ENCODE measurements around the gene DDX3Y.

DDX3Y gene

GRCh38 chrY:12904618-12905516, at the start of gene DDX3Y:
Gene DDX3Y, plus strand, starts transcription at chrY:12904868. Its CDS starts 69 bp downstream, at chrY:12904937.
- DNase-seq (ENCODE audit: low read depth) = peak; percentile 62

DNA sequence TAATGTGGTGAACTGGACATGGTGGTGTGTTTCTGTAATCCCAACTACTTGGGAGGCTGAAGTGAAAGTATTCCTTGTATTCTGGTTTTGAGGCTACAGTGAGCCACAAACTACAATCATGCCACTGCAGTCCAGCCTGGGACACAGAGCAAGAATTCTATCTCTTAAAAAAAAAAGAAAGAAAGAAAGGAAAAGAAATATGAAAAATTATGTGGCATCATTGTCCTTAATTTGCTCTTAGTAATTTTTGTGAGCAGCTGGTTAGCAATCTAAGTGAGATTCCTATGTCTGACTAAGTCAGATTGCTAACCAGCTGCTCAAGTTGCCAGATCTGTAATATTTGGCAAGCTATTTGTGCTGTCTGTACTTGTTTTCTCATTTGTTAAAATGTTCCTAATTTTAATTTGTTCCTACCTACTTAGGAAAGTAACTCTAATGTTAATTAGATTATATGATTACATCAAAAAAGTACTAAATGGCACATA, 48.8 kb upstream of the DDX3Y start:
- DNase-seq (ENCODE audit: low read depth) = no peak

GRCh38 chrY:12867960-12868359, 36.7 kb upstream of the DDX3Y start:
- no peak for DNase-seq (ENCODE audit: low read depth)

- no peak for DNase-seq (ENCODE audit: low read depth)
Measured at GRCh38 chrY:12896973-12897372, 7.7 kb upstream of the DDX3Y start.

DNA sequence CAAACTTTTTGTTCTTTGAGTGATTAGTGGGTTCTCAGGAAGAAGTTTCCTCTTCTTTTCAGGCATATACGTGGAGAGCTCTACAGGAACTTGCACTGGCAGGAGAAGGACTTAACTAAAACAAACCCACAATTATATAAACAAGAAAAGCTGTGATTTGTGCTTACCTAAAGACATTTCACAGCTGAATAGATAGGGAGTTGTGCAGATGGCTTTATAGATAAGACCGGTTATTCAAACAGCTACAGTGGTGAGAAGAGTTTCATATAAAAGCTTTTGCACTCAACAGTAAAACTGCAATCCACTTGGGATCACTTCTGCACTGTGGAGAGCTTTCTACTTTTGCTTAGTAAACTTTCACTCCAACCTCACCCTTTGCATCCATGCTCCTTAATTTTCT, 6.1 kb upstream of the DDX3Y start:
- no peak for DNase-seq (ENCODE audit: low read depth)

- DNase-seq (ENCODE audit: low read depth) = peak; percentile 51
Measured at GRCh38 chrY:12905517-12905872, 827 bp downstream of the DDX3Y start.

DNA sequence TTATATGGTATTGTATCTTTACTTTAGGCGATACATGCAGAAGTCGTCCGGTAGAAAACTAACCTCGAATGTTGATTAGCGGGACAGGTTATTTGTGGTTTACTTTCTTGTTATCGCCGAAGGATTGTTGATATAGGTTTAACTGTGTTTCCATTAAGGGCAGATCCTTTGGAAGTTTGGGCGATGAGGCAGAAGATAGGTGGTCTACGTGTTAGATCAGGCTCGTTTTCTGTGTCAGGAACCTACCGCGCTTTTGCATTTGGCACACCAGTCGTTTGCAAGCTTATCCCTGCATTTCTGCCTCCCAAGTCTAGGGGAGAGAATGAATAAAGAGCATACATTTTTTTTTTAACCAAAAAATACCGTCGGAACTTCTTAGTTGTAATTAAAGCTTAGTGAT, 1.2 kb downstream of the DDX3Y start:
- no peak for DNase-seq (ENCODE audit: low read depth)

DNA sequence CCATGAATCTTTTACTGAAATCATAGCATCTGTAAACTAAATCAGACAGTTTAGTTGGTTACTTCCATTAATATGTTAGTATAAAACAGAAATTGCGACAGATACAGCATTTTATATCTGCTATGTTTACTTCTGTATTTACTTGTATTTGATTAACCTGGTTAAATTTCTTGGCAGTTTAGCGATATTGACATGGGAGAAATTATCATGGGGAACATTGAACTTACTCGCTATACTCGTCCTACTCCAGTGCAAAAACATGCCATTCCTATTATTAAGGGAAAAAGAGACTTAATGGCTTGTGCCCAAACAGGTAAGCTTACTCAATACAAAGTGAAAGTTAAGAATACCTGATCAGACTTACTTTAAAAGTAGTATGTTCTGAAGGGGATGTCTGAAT, 8.9 kb downstream of the DDX3Y start:
- no peak for DNase-seq (ENCODE audit: low read depth)

GRCh38 chrY:12928043-12928442, 23.4 kb downstream of the DDX3Y start:
- DNase-seq (ENCODE audit: low read depth) = no peak

- no peak for DNase-seq (ENCODE audit: low read depth)
Measured at GRCh38 chrY:12941725-12942687, 37.3 kb downstream of the DDX3Y start.
